Gastroesophageal sphincter (tissue), 4 donors: ENCODE data around the gene WEE1. TPM values are rescaled to one million over a fixed set of nuclear protein-coding genes. Genes with fewer than 3 reads are reported as not detected.
A peak's percentile ranks its signal among the peaks of the same experiment; 100 is the strongest.

Source experiments
- ATAC-seq: fragments of 150-250 bp; one replicate; pipeline ENCODE4 v1.9.1; 2016; ENCODE audit warnings: mild to moderate bottlenecking, moderate library complexity
- H3K27ac ChIP-seq, 4 donors: fragments of 200-600 bp; sonication (generic) in 3 of 4; 1 replicate in 3 of 4; 2 replicates in 1 of 4; pipeline ENCODE4 v1.5.1; 2016 to 2019
- H3K27me3 ChIP-seq: fragments of 200-600 bp; sonication (generic); one replicate; pipeline ENCODE4 v1.5.1; 2019
- H3K36me3 ChIP-seq, 2 donors: fragments of 200-600 bp; sonication (generic); one replicate each; pipeline ENCODE4 v1.5.1; 2019; ENCODE audit warnings: control low read depth in 1 of 2
- H3K4me1 ChIP-seq, 3 donors: fragments of 200-600 bp; sonication (generic); 1 replicate in 2 of 3; 2 replicates in 1 of 3; pipeline ENCODE4 v1.5.1; 2016 to 2019; ENCODE audit warnings: control low read depth in 2 of 3
- H3K4me3 ChIP-seq, 2 donors: fragments of 200-600 bp; sonication (generic); one replicate each; pipeline ENCODE4 v1.5.1; 2019; ENCODE audit warnings: mild to moderate bottlenecking in 1 of 2, moderate library complexity in 1 of 2
- H3K9me3 ChIP-seq, 3 donors: fragments of 200-600 bp; sonication (generic); one replicate each; pipeline ENCODE4 v1.5.1; 2017 to 2019; ENCODE audit warnings: control low read depth in 2 of 3
- CTCF ChIP-seq, 4 experiments: fragments of 200-600 bp in 2 of 4; fragments of 450-650 bp in 2 of 4; sonication (generic) in 1 of 4; IDR thresholded peaks; one replicate each; pipeline ENCODE4 v1.5.1; 2017 to 2019; ENCODE audit warnings: antibody characterized with exemption in 4 of 4, mild to moderate bottlenecking in 2 of 4, moderate library complexity in 2 of 4
- EP300 ChIP-seq: sonication (generic); formaldehyde crosslinking; IDR thresholded peaks from one replicate; pipeline ENCODE4 v1.6.1; 2017; ENCODE audit warnings: antibody characterized with exemption, mild to moderate bottlenecking
- POLR2A ChIP-seq, 2 donors: fragments of 450-650 bp; IDR thresholded peaks; one replicate each; pipeline ENCODE4 v1.6.1; 2017; ENCODE audit warnings: antibody characterized with exemption in 2 of 2, mild to moderate bottlenecking in 2 of 2, moderate library complexity in 1 of 2
- POLR2AphosphoS5 ChIP-seq: sonication (generic); formaldehyde crosslinking; IDR thresholded peaks from one replicate; pipeline ENCODE4 v1.6.1; 2017; ENCODE audit warnings: antibody characterized with exemption
- WGBS, 2 donors: methylation state at CpG; one replicate each; pipeline ENCODE4 v1.1.5; 2018; ENCODE audit warnings: low coverage in 1 of 2; 5-methylcytosine and 5-hydroxymethylcytosine counted together
- total RNA-seq, 4 donors: library from RNA; depleted of rRNA; stranded (reverse); fragments of >200 nt; gene quantifications; one replicate each; pipeline ENCODE4 v1.1.0, GENCODE V29; 2016

The WEE1 gene
- total RNA-seq, 4 donors from 2014 or later = 42.5 to 65.3 (median 51.3) TPM

- Histone ChIP-seq H3K27ac (peak overlapping the region; percentile 91 to 99 (median 96)), H3K9me3 (no peaks in the 10 kb centered on the region), H3K4me3 (no peak overlapping the region), H3K27me3 (no peaks in the 10 kb centered on the region), H3K4me1 (peaks cover 17 to 57% (median 19%) of the 10 kb centered on the region in 3 donors), H3K36me3 (no peaks in the 10 kb centered on the region)
- peak; percentile 89 for ATAC-seq
- peak; percentile 90 for TF ChIP-seq POLR2AphosphoS5
- no peak for TF ChIP-seq EP300
- 0 to 19% methylated on average over 2 to 6 of the region's 7 CpGs for WGBS, 2 donors
Measured at GRCh38 chr11:9565822-9566560, 7.5 kb upstream of the WEE1 start.

GRCh38 chr11:9566561-9567063, 6.9 kb upstream of the WEE1 start:
- Histone ChIP-seq H3K27ac (peak overlapping the region; percentile 91 to 99 (median 96)), H3K4me3 (no peak overlapping the region), H3K27me3 (no peaks in the 10 kb centered on the region), H3K4me1 (peaks cover 17 to 58% (median 19%) of the 10 kb centered on the region in 3 donors), H3K9me3 (no peaks in the 10 kb centered on the region), H3K36me3 (no peaks in the 10 kb centered on the region)
- WGBS, 2 donors = 59 to 60% methylated on average over 3 of the region's 3 CpGs
- TF ChIP-seq CTCF (IDR thresholded peaks at IDR 0.05) (no peak), EP300 (no peak), POLR2AphosphoS5 (no peak), POLR2A (IDR thresholded peaks at IDR 0.05) (no peak)
- ATAC-seq = peak; percentile 23

GRCh38 chr11:9567401-9567800, 6.1 kb upstream of the WEE1 start:
- Histone ChIP-seq H3K4me3 (no peak overlapping the region), H3K36me3 (no peaks in the 10 kb centered on the region), H3K9me3 (no peaks in the 10 kb centered on the region), H3K4me1 (peaks cover 17 to 66% (median 23%) of the 10 kb centered on the region in 3 donors), H3K27me3 (no peaks in the 10 kb centered on the region), H3K27ac (peak overlapping the region; percentile 91 to 99 (median 96))
- no peak for TF ChIP-seq CTCF (IDR thresholded peaks at IDR 0.05)
- no peak for TF ChIP-seq POLR2AphosphoS5
- no peak for TF ChIP-seq EP300
- no peak for TF ChIP-seq POLR2A (IDR thresholded peaks at IDR 0.05)
- no peak for ATAC-seq
- WGBS, 2 donors = 81% methylated on average over 4 of the region's 5 CpGs; no CpG with 5 or more reads in 1 of the 2 donors

- peaks cover 17 to 66% (median 24%) of the 10 kb centered on the region in 3 donors for H3K4me1 ChIP-seq
- no peak for ATAC-seq
Measured at GRCh38 chr11:9568161-9568853, 5.2 kb upstream of the WEE1 start.

More at GRCh38 chr11:9568161-9568853, 5.2 kb upstream of the WEE1 start:
- H3K9me3 ChIP-seq = no peaks in the 10 kb centered on the region
- H3K27ac ChIP-seq = peak overlapping the region; percentile 91 to 99 (median 96)
- no peaks in the 10 kb centered on the region for H3K36me3 ChIP-seq
- 18 to 43% methylated on average over 5 to 8 of the region's 8 CpGs for WGBS, 2 donors
- H3K27me3 ChIP-seq = no peaks in the 10 kb centered on the region
- no peak overlapping the region for H3K4me3 ChIP-seq
- TF ChIP-seq POLR2AphosphoS5 = no peak
- TF ChIP-seq EP300 = no peak
- TF ChIP-seq POLR2A (IDR thresholded peaks at IDR 0.05) = no peak
- no peak for TF ChIP-seq CTCF (IDR thresholded peaks at IDR 0.05)
